KOPT-K1 (cell line): ENCODE results near the gene MAP4K4.

Experiments
- H3K27ac ChIP-seq: fragments of 200-600 bp; sonication (generic); 2 replicates; pipeline ENCODE4 v1.5.1; 2016; ENCODE audit warnings: antibody characterized with exemption, mild to moderate bottlenecking, low read depth, low read length; ENCODE audit not compliant: poor library complexity, severe bottlenecking
- H3K36me3 ChIP-seq: fragments of 200-600 bp; sonication (generic); 2 replicates; pipeline ENCODE4 v1.5.1; 2017; ENCODE audit warnings: antibody characterized with exemption, mild to moderate bottlenecking, low read length, moderate library complexity; ENCODE audit not compliant: insufficient read depth
- H3K9me3 ChIP-seq: fragments of 200-600 bp; sonication (generic); 2 replicates; pipeline ENCODE4 v1.5.1; 2017; ENCODE audit warnings: antibody characterized with exemption, low read length, mild to moderate bottlenecking; ENCODE audit not compliant: insufficient read depth, poor library complexity, severe bottlenecking

Gene MAP4K4

DNA sequence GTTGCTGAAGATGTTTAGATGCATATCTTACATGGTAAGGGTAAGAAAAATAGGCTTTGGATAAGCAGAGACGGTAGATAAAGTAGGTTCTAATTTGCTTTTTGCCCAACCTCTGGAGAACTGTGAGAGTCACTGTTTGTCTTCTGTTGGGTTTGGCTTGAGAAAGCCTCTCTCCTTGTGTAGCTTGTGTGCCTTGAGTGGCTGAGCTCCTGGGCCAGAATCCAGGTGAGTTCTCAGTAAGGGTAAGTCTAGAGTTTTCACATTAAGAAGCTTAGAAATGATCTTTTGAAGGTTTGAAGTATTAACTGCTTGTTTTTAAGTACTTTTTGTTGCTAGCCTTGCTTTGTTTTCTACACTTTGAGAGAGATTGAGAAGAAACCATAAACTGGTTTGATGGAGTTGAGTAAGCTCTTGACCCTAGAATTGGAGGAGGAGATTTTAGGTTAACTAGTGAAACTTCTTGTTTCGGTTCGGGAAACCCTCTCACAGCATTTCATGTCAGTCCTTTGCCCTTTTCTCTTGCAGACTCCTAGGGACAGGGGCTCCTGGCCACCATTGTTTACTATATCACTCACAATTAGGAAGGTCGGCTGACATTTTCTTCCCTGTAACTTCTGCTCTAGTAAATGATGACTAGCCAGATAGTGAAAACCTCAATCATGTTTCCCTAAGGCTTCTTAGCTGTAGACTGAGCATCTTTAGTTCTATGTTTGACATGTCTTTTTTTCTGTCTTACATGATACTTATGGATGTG is 26.0 kb downstream of the MAP4K4 start:
- Histone ChIP-seq H3K36me3 (no peaks in the 10 kb centered on the region), H3K27ac (no peak overlapping the region), H3K9me3 (no peaks in the 10 kb centered on the region)

GRCh38 chr2:101724125-101724474 is 26.6 kb downstream of the MAP4K4 start:
- no peaks in the 10 kb centered on the region for H3K36me3 ChIP-seq
- H3K27ac ChIP-seq = no peak overlapping the region

GRCh38 chr2:101725038-101725437 is 27.5 kb downstream of the MAP4K4 start:
- H3K9me3 ChIP-seq = no peaks in the 10 kb centered on the region
- H3K36me3 ChIP-seq = no peaks in the 10 kb centered on the region
- no peak overlapping the region for H3K27ac ChIP-seq

More at GRCh38 chr2:101724125-101724474, 26.6 kb downstream of the MAP4K4 start:
- no peaks in the 10 kb centered on the region for H3K9me3 ChIP-seq

- H3K9me3 ChIP-seq = no peaks in the 10 kb centered on the region
- H3K36me3 ChIP-seq = no peaks in the 10 kb centered on the region
- no peak overlapping the region for H3K27ac ChIP-seq
Measured at GRCh38 chr2:101725515-101726192, 28.1 kb downstream of the MAP4K4 start.

DNA sequence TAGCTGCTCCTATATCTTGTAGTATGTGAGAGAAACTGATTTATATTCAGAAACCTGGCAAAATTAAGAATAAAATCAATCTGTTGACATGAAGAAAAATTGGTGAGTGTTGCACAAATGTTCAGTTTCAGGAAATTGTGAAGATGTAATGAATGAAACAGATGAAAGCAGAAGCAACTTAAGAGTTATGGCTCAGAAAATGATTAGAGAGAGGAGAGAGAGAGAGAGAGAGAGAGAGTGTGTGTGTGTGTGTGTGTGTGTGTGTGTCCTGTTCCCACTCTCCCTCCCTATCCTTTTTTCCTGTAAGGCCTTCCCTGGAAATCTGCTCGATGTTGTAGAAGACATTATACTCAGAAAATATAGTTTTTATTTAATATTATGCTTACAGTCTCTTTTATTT is 31.4 kb downstream of the MAP4K4 start:
- H3K9me3 ChIP-seq = no peaks in the 10 kb centered on the region
- H3K27ac ChIP-seq = no peak overlapping the region
- H3K36me3 ChIP-seq = no peaks in the 10 kb centered on the region

DNA sequence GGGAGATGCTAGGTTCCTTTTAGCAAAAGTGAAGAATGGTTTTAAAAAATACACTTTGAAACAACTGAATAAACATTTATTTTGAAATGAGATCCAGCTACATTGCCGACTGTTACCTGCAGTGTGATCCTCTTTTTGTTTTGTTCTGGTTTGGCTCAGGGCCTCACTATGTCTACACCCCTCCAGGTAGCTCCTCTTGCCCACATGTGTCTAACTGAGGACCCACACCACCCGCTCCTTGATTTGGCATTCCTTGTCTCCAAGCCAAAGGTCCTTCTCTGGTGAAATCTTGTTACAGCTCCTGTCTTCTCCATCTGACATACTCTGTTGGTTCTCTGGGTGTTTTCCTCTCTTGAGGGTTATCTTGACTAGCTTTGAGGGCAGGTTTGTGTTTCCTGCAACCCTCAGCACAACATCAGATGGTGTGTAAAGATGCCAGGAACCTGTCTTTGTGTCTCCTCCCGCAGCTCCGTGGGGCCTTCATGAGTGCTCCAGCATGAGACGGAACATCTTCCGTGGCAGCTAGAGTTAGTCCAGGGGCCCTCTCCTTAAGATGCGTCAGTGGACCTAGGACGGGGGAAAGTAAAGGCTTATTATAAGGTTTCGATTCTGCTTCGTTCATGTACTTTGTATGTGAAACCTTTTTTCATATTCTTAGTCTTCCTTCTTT is 32.1 kb downstream of the MAP4K4 start:
- Histone ChIP-seq H3K36me3 (no peaks in the 10 kb centered on the region), H3K9me3 (no peaks in the 10 kb centered on the region), H3K27ac (no peak overlapping the region)

GRCh38 chr2:101731221-101732054 is 33.9 kb downstream of the MAP4K4 start:
- Histone ChIP-seq H3K36me3 (no peaks in the 10 kb centered on the region), H3K27ac (no peak overlapping the region), H3K9me3 (no peaks in the 10 kb centered on the region)

GRCh38 chr2:101732199-101732598 is 34.7 kb downstream of the MAP4K4 start:
- H3K27ac ChIP-seq = no peak overlapping the region
- no peaks in the 10 kb centered on the region for H3K9me3 ChIP-seq
- no peaks in the 10 kb centered on the region for H3K36me3 ChIP-seq

DNA sequence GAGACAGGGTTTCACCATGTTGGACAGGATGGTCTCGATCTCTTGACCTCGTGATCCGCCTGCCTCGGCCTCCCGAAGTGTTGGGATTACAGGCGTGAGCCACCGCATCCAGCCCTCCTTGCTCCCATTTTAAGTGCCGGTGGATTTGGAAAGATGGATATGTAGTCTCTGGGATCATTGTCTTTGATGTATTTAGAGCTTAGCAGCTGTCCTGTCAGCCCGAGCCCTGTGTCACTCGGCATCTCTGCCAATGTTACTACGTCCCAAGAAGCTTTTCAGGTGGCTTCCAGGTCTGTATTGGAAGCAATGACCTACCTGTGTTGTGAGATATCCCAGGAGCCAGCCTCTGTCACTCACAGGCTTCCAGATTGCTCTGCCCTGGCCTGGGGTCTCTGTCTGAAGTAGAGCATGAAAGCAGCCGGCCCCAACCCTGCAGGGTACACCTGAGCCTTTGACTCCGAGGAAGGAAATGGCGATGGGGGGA is 35.3 kb downstream of the MAP4K4 start:
- H3K27ac ChIP-seq = no peak overlapping the region
- no peaks in the 10 kb centered on the region for H3K9me3 ChIP-seq
- no peaks in the 10 kb centered on the region for H3K36me3 ChIP-seq

- no peaks in the 10 kb centered on the region for H3K36me3 ChIP-seq
- H3K9me3 ChIP-seq = no peaks in the 10 kb centered on the region
- H3K27ac ChIP-seq = peak overlapping the region; percentile 8
Measured at GRCh38 chr2:101733257-101733993, 35.9 kb downstream of the MAP4K4 start.

DNA sequence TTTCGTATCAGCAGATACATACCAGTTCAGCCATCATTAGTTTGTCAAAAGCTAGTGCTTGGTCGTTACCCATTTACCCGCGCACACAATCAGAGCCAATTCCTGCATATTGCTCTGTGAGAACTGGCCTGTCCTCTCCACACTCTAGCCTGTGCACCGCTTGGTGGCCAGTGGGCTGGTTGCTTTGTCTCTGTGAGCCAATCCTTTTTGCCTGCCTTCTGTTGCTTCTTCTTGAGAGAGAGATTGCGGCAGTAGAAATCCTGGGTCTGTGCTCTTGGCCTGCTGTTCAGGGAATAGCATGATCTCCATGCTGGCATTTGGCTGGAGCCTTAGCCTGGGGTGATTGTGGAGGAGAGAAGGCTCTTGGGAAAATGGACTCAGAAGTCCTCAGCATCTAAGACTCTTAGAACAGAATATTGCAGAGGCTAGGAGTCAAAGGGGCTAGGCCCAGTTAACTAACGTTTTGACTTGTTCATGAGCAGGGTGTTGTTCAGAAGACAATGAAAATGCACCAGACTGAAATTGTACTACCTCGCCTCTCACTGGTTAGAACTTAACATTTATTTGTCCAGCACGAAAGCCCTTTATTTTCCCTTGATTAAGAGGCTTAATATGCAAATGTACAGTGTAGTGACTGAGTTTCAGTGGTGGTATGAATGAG is 37.1 kb downstream of the MAP4K4 start:
- H3K9me3 ChIP-seq = no peaks in the 10 kb centered on the region
- no peaks in the 10 kb centered on the region for H3K36me3 ChIP-seq
- H3K27ac ChIP-seq = no peak overlapping the region

- no peak overlapping the region for H3K27ac ChIP-seq
- no peaks in the 10 kb centered on the region for H3K36me3 ChIP-seq
- no peaks in the 10 kb centered on the region for H3K9me3 ChIP-seq
Measured at GRCh38 chr2:101735166-101735533, 37.6 kb downstream of the MAP4K4 start.

DNA sequence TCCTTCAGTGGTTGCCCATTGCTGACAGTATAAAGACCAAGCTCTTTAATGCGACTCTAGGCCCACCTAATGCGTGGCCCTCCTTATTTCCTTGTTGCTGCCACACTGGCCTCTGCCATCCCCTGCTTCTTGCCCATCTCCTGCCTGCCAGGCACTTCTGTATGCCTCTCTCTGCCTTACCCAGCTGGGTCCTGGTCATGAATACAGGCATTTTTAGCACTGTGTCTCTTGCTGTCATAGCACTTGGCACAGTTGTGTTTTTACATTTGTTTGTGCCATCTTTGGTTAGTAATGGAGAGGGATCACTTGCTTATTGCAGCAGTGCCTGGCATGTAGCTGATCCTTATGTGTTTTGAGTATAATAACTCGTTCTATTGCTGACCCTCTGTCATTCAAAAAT is 38.7 kb downstream of the MAP4K4 start:
- Histone ChIP-seq H3K9me3 (no peaks in the 10 kb centered on the region), H3K27ac (no peak overlapping the region), H3K36me3 (no peaks in the 10 kb centered on the region)

DNA sequence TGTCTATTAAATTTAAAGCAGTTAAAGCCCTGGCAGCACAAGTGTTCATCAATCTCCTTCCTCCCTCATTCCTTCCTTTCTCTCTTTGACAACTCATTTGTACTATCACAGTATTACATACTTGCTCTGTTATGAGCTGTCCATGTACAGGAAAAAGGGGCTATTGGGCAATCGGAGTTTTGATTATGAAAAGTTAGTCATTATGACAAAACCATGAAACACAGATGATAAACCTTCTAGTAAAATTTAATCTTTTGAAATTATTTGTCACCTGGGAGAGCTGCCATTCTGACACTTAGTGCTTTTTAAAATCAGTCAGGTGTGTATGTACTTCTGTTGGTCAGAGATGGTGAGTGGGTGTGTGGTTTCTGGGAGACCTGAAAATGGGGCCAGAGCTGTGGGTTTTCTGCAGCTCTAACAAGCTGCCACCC is 39.4 kb downstream of the MAP4K4 start:
- no peak overlapping the region for H3K27ac ChIP-seq

More for the DNA sequence above, 39.4 kb downstream of the MAP4K4 start:
- H3K9me3 ChIP-seq = no peaks in the 10 kb centered on the region
- H3K36me3 ChIP-seq = no peaks in the 10 kb centered on the region
